Fibroblast of villous mesenchyme (primary cell): ENCODE data around the gene CENPT. TPM values are rescaled to one million over a fixed set of nuclear protein-coding genes. Genes with fewer than 3 reads are reported as not detected.
"Not testable (repeated sequence)": the region's sequence is repeated elsewhere in the genome, so short reads cannot be mapped to it uniquely, and the experiment has no call there.

Experiments used
- DNase-seq: peaks from one replicate; pipeline ENCODE4 v3.0.0-alpha.2; 2010; ENCODE audit warnings: low read depth
- H3K4me3 ChIP-seq: 2 replicates; pipeline ENCODE4 v1.5.1; 2011; ENCODE audit warnings: low read depth, mild to moderate bottlenecking, low read length
- total RNA-seq: library from RNA; depleted of rRNA; stranded (reverse); fragments of >200 nt; gene quantifications from 2 replicates; pipeline ENCODE4 v1.2.3, GENCODE V29; 2012
- TF ChIP-seq, protein P1 (sequence below): IDR thresholded peaks from 2 replicates; pipeline ENCODE4 v1.5.1; 2012; ENCODE audit warnings: low read depth, mild to moderate bottlenecking, low read length; ENCODE audit not compliant: insufficient read depth

CENPT gene
- total RNA-seq, 1 donor, result 39.7 TPM

DNA sequence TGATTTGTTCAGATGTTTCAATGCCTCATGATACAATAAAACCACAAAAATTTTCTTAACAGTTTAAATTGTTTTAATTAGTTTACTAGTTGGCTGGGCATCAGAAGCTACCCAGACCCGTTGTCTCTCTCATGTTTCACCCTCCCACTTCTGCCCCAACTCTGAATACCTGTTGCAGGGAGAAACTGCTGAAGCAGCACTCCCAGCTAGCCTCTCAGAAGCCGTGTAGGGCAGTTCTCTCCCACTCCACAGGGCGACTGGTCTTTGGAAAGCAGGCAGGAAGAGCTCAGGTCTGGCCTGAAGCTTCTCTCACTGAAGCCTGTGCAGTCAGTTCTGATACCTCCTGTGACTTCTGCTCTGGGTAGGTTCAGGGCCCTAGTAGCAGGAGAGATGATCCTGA is 23.8 kb upstream of the CENPT start:
- no peak overlapping the region for H3K4me3 ChIP-seq
- TF ChIP-seq, protein P1, sequence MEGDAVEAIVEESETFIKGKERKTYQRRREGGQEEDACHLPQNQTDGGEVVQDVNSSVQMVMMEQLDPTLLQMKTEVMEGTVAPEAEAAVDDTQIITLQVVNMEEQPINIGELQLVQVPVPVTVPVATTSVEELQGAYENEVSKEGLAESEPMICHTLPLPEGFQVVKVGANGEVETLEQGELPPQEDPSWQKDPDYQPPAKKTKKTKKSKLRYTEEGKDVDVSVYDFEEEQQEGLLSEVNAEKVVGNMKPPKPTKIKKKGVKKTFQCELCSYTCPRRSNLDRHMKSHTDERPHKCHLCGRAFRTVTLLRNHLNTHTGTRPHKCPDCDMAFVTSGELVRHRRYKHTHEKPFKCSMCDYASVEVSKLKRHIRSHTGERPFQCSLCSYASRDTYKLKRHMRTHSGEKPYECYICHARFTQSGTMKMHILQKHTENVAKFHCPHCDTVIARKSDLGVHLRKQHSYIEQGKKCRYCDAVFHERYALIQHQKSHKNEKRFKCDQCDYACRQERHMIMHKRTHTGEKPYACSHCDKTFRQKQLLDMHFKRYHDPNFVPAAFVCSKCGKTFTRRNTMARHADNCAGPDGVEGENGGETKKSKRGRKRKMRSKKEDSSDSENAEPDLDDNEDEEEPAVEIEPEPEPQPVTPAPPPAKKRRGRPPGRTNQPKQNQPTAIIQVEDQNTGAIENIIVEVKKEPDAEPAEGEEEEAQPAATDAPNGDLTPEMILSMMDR, result no peak
- DNase-seq, result no peak

DNA sequence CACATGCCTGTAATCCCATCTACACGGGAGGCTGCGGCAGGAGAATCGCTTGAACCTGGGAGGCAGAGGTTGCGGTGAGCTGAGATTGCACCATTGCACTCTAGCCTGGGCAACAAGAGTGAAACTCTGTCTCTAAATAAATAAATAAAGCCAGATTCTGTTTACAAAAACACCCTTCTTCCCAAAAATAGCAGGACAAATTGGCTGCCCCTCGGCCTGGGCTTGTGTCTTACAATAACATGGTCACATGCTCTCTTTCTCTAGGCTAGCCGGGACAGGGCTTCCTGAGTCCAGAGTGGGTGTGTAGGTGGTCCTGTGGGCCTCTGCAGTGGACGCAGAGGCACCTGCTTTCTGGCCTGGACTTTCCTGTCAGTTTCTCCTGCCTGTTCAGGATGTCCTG is 22.2 kb upstream of the CENPT start:
- H3K4me3 ChIP-seq, result no peak overlapping the region
- DNase-seq, result no peak
- TF ChIP-seq, protein P1, result no peak

DNA sequence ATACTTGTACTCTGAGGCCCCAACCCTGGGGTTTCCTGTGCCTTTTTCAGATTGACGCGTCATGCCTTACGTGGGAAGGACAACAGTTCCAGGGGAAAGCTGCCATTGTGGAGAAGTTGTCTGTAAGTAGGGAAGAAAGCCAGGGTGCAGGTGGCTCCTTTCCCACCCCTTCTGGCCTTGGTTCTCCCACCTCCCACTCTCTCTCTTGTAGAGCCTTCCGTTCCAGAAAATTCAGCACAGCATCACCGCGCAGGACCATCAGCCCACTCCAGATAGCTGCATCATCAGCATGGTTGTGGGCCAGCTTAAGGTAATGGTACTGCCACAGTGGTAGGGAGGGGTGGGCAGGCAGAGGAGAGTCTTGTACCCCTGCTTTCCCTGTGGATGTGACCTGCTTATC is 20.8 kb upstream of the CENPT start:
- TF ChIP-seq, protein P1, result no peak
- H3K4me3 ChIP-seq, result no peak overlapping the region
- no peak for DNase-seq

DNA sequence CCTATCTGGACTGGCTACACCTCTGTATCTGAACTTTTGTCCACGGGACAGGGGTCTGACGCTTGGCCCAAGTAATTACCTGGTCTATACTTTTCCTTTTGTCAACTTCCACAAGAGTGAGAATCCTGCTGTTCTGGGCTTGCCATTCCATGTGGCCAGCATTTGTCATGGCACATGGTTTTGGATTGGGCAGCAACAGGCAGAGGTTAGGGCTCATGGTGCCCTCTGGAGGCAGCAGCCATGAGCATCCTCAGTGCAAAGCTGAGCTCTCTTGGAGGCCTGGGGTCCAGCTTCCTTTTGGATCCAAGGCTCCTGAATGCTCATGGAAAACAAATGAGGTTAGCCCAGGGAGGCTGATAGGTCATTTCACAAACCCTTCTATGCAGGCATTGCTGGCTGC is 17.8 kb upstream of the CENPT start:
- TF ChIP-seq, protein P1, result peak; percentile 55
- no peak overlapping the region for H3K4me3 ChIP-seq
- DNase-seq, result peak; percentile 57

DNA sequence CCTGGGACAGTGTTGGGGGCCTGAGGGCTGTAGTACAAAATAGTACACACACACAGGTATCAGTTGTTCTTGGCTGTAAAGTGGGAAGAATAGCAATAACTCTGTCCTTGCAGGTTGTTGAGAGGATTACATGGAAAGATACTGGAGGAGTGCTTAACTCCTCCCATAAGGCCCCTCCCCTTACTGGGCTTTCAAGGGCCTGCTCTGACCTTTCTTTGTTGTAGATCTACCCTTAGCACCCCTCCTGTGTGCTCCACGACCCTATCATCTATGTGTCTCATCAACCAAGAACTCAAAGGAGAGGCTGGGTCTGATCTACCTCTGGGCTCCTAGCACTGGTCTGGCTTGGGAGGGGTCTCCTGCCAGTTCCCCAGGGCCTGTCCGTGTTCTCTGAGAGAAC is 17.1 kb upstream of the CENPT start:
- no peak overlapping the region for H3K4me3 ChIP-seq
- no peak for DNase-seq
- TF ChIP-seq, protein P1, result no peak

DNA sequence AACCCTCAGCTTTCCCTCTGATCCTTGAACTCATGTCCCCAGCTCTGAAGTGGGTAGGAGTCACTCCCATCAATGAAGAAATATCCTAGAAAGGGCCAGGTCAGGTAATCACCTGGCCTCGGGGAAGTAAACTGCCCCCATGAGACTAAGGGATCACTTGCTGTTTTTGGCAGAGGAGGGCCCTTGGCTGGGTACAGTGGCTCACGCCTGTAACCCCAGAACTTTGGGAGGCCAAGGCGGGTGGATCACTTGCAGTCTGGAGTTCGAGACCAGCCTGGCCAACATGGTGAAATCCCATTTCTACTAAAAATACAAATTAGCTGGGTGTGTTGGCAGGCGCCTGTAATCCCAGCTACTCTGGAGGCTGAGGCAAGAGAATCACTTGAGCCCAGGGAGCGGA is 16.6 kb upstream of the CENPT start:
- not testable (repeated sequence) for H3K4me3 ChIP-seq, DNase-seq

DNA sequence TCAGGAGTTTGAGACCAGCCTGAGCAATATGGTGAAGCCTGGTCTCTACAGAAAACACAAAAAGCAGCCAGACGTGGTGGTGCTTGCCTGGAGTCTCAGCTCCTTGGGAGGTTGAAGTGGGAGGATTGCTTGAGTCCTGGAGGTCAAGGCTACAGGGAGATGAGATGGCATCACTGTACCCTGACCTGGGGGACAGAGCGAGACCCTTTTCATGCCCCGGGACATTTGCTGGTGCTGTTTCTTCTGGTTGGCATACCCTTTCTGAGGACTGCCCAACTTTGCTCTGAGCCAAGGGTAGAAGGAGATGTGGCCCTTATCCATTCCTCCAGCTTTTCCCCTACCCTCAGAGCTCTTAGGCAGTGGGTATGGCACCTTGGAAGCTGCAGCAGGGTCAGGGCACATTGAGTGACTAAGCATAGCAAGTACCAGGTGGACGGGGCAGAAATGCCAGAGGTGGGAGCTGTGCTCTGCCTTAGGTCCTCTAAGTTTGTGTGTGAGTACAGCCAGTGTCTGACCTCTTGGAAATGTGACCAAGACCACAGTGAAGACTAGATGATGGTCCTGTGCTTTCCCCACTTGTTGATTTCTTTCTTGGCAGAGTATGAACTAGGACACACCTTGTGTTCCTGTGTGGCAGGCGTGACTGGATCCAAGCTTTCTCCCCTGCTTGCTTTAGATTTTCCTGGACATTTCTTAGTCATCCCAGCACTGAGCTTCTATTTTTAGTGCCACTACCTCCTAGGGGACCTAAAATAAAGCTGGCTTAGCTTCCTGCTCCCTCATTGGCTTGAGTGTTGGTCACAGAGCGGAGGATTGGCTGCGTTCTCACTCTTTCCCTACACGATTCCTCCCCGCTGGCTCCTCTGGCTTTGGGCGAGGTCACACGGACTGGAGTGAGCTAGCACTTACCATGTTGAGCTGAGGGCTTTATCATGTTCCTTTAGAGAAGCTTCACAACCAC is 15.4 kb upstream of the CENPT start:
- no peak overlapping the region for H3K4me3 ChIP-seq
- peak; percentile 64 for DNase-seq
- TF ChIP-seq, protein P1, result no peak
